GM21390 (cell line): ENCODE data around the gene TAF12.
"Not testable (repeated sequence)": the region's sequence is repeated elsewhere in the genome, so short reads cannot be mapped to it uniquely, and the experiment has no call there.

ENCODE experiments used
- ATAC-seq: cut with Tn5 transposase; IDR thresholded peaks from one replicate; pipeline ENCODE4 v1.9.1; 2021; ENCODE audit not compliant: unreplicated experiment

TAF12 gene

DNA sequence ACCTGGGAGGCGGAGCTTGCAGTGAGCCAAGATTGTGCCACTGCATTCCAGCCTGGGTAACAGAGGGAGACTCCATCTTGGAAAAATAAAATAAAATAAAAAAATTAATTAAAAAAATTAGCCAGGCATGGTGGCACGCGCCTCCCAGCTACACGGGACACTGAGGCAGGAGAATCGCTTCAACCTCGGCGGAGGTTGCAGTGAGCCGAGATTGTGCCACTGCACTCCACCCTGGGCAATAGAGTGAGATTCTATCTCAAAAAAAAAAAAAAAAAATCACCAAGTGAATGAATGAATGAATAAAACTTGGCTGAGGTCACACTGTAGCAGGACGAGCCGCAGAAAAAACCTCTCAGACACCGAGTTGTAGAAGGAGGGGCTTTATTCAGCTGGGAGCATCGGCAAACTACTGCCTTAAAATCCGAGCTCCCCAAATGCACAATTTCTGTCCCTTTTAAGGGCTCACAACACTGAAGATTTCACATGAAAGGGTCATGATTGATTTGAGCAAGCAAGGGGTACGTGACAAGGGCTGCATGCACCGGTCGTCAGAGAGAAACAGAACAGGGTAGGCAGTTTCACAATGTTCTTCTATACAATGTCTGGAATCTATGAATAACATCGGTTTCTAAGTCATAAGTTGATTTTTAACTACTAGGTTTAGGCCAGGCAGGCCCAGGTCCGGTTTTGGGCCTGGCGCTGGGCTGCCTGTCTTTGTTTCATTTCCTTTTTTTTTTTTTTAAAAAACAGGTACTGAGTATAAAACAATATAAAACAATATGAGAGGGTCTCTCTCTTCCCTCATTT is 56.1 kb downstream of the TAF12 start:
- not testable (repeated sequence) for ATAC-seq

- no peak for ATAC-seq
These were observed 60.6 kb downstream of the TAF12 start for GRCh38 chr1:28582248-28582615.

DNA sequence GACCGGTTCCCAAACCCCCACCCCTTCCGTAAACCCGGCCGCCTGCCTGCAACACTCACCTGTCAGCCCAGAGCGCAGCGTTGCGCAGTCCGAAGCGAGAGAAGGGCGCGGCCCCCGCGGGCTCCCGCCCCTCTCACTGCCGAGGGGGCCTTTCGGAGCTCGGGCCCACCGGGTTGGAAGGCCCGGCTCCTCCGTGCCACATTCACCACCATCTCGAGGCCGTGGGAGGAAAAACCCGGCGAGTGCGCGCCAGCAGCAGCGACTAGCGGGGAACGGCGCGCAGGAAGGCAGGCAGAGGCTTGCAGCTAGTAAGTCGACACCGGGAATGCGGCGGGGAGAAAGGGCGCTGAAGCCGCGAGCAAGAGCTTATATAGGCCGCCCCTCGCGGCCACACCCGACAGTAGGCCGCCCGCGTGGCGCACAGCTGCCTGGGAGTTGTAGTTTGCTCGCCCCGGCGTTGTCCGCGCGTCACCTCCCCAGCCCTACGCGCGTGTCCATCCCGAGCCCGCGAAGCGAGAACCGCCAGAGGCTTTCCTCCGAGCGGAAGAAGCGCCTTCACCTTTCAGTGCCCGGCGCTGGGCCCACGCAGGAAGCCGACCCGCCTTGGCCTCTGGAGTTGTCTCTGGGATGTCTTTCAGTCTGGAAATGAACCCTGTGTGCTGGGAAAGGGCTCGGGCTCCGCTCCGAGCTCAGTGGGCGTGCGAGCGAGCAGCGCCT is 61.2 kb downstream of the TAF12 start:
- ATAC-seq = peak; percentile 89

GRCh38 chr1:28580722-28581530 is 61.9 kb downstream of the TAF12 start:
- peak; percentile 15 for ATAC-seq

- ATAC-seq = no peak
These were observed 63.5 kb downstream of the TAF12 start for GRCh38 chr1:28579401-28579800.

DNA sequence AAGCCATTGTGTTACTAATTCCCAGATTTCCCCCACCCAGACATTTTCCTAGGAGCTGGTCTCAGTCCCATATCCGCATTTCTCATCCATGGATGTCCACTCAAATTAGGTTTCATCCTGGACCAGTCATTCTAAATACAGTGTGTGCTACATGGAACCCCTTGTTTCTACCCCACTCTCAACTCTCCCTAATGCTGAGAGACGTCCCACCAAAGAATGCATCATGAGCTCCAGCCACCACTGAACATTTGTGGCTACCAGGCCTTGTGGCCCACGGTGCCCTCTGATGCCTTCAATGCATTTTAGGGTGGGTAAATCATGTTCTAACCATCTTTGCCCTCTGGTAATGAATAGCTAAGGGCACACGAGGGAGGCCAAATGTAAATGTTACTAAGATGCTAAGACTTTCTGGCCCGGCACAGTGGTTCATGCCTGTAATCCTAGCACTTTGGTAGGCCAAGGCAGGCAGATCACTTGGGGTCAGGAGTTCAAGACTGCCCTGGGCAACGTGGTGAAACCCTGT is 64.1 kb downstream of the TAF12 start:
- ATAC-seq = no peak

- ATAC-seq = no peak
These were observed 64.9 kb downstream of the TAF12 start for GRCh38 chr1:28577738-28578536.

DNA sequence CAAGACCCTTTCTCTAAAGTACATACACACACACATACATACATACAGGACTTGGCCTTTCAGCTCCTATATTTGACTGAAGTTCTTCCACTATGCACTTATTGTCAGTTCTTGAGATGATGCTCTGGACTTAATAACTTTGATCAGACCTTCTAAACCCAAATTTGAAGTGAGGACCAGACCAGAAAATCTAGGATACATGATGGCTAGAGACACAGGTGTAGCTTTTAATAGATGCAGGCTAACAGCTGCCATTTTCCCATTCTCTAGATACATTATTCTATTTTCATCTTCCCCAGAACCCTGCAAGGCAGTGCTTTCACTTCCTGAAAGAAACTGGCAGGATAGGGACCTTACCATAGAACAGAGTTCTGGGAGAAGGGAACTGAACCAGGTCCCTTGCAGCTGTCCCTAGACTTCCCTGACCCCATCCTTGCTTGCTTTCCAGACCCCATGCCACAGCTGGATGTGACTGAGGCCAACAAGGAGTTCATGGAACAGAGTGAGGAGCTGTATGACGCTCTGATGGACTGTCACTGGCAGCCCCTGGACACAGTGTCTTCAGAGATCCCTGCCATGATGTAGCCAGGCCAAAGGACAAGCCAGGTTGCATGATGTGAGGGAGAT is 65.7 kb downstream of the TAF12 start:
- no peak for ATAC-seq

GRCh38 chr1:28573564-28573963 is 69.3 kb downstream of the TAF12 start:
- ATAC-seq = no peak

GRCh38 chr1:28572891-28573290 is 70.0 kb downstream of the TAF12 start:
- not testable (repeated sequence) for ATAC-seq

GRCh38 chr1:28571911-28572310 is 71.0 kb downstream of the TAF12 start:
- no peak for ATAC-seq

DNA sequence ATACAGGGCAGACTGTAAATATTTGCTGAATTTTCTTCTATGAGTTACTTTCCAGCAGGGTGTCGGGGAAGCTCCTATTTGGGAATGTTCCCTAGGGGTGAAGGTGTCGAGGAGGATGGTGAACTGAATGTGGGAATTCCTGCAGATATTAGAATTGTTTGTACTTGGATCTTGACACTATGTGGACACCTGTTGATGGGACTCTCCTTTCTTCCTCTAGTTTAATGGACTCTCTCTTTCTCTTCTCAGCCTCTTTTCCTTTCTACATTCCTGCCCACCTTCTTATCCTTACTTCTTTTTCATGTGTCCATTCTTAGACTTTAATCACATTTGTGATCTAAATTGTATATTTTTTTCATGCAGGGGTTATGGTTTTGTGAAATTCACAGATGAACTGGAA is 75.9 kb downstream of the TAF12 start:
- ATAC-seq = no peak

DNA sequence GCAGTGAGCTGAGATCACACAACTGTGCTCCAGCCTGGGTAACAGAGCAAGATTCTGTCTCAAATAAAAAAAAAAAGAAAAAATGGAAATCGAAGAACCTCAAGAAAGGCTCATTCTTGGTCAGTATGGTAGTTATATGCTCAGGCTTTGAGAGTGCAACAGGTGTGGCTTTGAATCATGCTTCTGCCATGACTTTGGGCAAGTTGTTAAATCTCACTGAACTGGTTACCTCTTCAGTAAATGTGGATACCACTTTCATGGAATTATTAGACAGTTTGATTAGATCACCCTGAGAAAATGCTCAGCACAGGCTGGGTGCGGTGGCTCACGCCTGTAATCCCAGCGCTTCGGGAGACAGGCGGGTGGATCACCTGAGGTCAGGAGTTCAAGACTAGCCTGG is 77.1 kb downstream of the TAF12 start:
- ATAC-seq = no peak

DNA sequence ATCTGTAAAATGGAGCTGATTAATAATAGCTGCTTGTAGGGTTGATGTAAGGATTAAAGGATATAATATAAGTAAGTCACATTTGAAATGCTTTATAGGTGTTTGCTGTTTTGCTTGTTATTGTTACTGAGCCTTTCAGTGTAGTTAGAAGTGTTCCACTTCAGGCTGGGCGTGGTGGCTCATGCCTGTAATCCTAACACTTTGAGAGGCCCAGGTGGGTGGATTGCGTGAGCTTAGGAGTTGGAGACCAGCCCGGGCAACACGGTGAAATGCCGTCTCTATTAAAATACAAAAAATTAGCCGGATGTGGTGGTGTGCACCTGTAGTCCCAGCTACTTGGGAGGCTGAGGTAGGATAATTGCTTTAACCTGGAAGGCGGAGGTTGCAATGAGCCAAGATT is 77.8 kb downstream of the TAF12 start:
- ATAC-seq = no peak

- ATAC-seq = no peak
These were observed 78.6 kb downstream of the TAF12 start for GRCh38 chr1:28564310-28564709.

- no peak for ATAC-seq
These were observed 82.0 kb downstream of the TAF12 start for GRCh38 chr1:28560886-28561285.
